GM12878 (cell line): ENCODE measurements around the gene CATSPERZ. TPM values are rescaled to one million over a fixed set of nuclear protein-coding genes. Genes with fewer than 3 reads are reported as not detected.

Source experiments
- ATAC-seq: fragments of 200-7000 bp; cut with Tn5 transposase; 3 replicates; pipeline ENCODE4 v1.9.1; 2020; ENCODE audit warnings: mild to moderate bottlenecking, moderate library complexity
- BruUV-seq: library from RNA; stranded (reverse); fragments of 400-500 nt; replicated peaks from 2 replicates; lab custom pipeline; 2021; lab: Mats Ljungman, UMichigan
- CTCF ChIA-PET: fragments of 300-600 bp; sonication (Branson Sonifier 250); formaldehyde crosslinking; extraction: SDS; loops from one replicate; lab custom pipeline; 2021; ENCODE audit warnings: inconsistent platforms; lab: Yijun Ruan, JAX
- POLR2A ChIA-PET: fragments of 350-600 bp; formaldehyde crosslinking; extraction: SDS; loops from one replicate; lab custom pipeline; 2021; ENCODE audit warnings: inconsistent platforms; lab: Charles Lee
- RAD21 ChIA-PET: fragments of 300-600 bp; sonication (Branson Sonifier 250); formaldehyde crosslinking; loops from one replicate; lab custom pipeline; 2023; ENCODE audit warnings: antibody characterized with exemption; ENCODE audit not compliant: unreplicated experiment; lab: Charles Lee
- SMC1A ChIA-PET: fragments of 300-600 bp; sonication (Branson Sonifier 250); formaldehyde crosslinking; loops from one replicate; lab custom pipeline; 2023; ENCODE audit not compliant: unreplicated experiment, uncharacterized antibody; lab: Charles Lee
- DNase-seq: peaks from one replicate; pipeline ENCODE4 v3.0.0-alpha.2; 2011; ENCODE audit warnings: low read depth, low spot score
- FAIRE-seq: peaks from 3 replicates; lab custom pipeline; 2011; peaks lifted over from hg19 to GRCh38; lab: Jason Lieb, UNC
- H2AFZ ChIP-seq: 2 replicates; pipeline ENCODE4 v1.6.0; 2011; ENCODE audit warnings: low read depth, low read length, control low read depth; ENCODE audit not compliant: control insufficient read depth
- H3K27ac ChIP-seq: 2 replicates; pipeline ENCODE4 v1.5.1; 2011; ENCODE audit warnings: control low read depth; ENCODE audit not compliant: control insufficient read depth, insufficient read depth
- H3K27me3 ChIP-seq, 2 experiments: replicated peaks in 1 of 2; 2 replicates each; pipeline versions ENCODE4 v1.6.0 to v1.6.1; 2011; ENCODE audit warnings: low read length in 1 of 2; ENCODE audit not compliant: control insufficient read depth in 2 of 2, insufficient read depth in 2 of 2
- H3K36me3 ChIP-seq, 2 experiments: 2 replicates each; pipeline ENCODE4 v1.5.1; 2011; ENCODE audit warnings: low read length in 1 of 2; ENCODE audit not compliant: control insufficient read depth in 2 of 2, insufficient read depth in 2 of 2
- H3K4me1 ChIP-seq: 2 replicates; pipeline ENCODE4 v1.6.1; 2011; ENCODE audit warnings: mild to moderate bottlenecking, low read length, moderate library complexity, mixed read lengths; ENCODE audit not compliant: control insufficient read depth, insufficient read depth
- H3K4me2 ChIP-seq: 2 replicates; pipeline ENCODE4 v1.6.0; 2011; ENCODE audit warnings: control low read depth; ENCODE audit not compliant: control insufficient read depth, insufficient read depth
- H3K4me3 ChIP-seq: fragments of 200-600 bp; sonication (generic); 2 replicates; pipeline ENCODE4 v1.5.1; 2016
- H3K79me2 ChIP-seq: 2 replicates; pipeline ENCODE4 v1.6.0; 2011; ENCODE audit warnings: low read length; ENCODE audit not compliant: control insufficient read depth, insufficient read depth
- H3K9ac ChIP-seq: 2 replicates; pipeline ENCODE4 v1.8.0; 2011; ENCODE audit warnings: low read length, control low read depth, mixed read lengths; ENCODE audit not compliant: control insufficient read depth, insufficient read depth
- H3K9me3 ChIP-seq: replicated peaks from 3 replicates; pipeline ENCODE4 v1.5.1; 2011; ENCODE audit warnings: mild to moderate bottlenecking, low read length; ENCODE audit not compliant: control insufficient read depth, insufficient read depth
- H4K20me1 ChIP-seq: 2 replicates; pipeline ENCODE4 v1.6.0; 2011; ENCODE audit not compliant: control insufficient read depth, insufficient read depth
- BHLHE40 ChIP-seq, 2 experiments: fragments of 450-650 bp in 1 of 2; IDR thresholded peaks; 2 replicates each; pipeline ENCODE4 v1.6.1; 2011 to 2017; ENCODE audit warnings: low read depth in 2 of 2, borderline replicate concordance in 1 of 2, improper control_type of control experiment in 1 of 2, low read length in 1 of 2, mild to moderate bottlenecking in 1 of 2
- POLR2AphosphoS2 ChIP-seq: IDR thresholded peaks from 2 replicates; pipeline ENCODE4 v1.6.1; 2011; ENCODE audit warnings: low read depth, mild to moderate bottlenecking, low read length, improper control_type of control experiment, moderate library complexity
- RUNX3 ChIP-seq: IDR thresholded peaks from 2 replicates; pipeline ENCODE4 v1.6.1; 2012; ENCODE audit warnings: low read length, inconsistent platforms
- SMARCA5 ChIP-seq: fragments of 450-650 bp; IDR thresholded peaks from 2 replicates; pipeline ENCODE4 v1.6.1; 2017; ENCODE audit warnings: mild to moderate bottlenecking
- ZNF622 ChIP-seq: fragments of 450-650 bp; IDR thresholded peaks from 2 replicates; pipeline ENCODE4 v1.6.1; 2017; ENCODE audit warnings: mild to moderate bottlenecking, inconsistent platforms
- WGBS: methylation state at CpG from one replicate; pipeline ENCODE4 v1.1.6; 2016; ENCODE audit warnings: low lambda C conversion rate; ENCODE audit not compliant: insufficient replicate concordance, insufficient coverage; ENCODE audit errors: missing lambda C conversion rate; 5-methylcytosine and 5-hydroxymethylcytosine counted together
- in situ Hi-C: fragments of 300-500 bp; cut with MboI; formaldehyde crosslinking; loops from 9 replicates; pipeline ENCODE4 v1.14.3; 2018; ENCODE audit warnings: mixed read lengths
- intact Hi-C: fragments of 100-400 bp; cut with micrococcal nuclease; formaldehyde crosslinking; loops from one replicate; pipeline ENCODE4 v1.14.2; 2022; ENCODE audit not compliant: unreplicated experiment
- polyA plus RNA-seq, 11 experiments: library from polyadenylated mRNA; depleted of rRNA in 4 of 11; unstranded in 6 of 11; stranded (reverse) in 5 of 11; fragments of >200 nt; fragmentation: Nextera tagmentation in 4 of 11; fragmentation: Illumina TruSeq in 1 of 11; extraction: Ambion mirVana in 4 of 11; extraction: Trizol in 1 of 11; gene quantifications; 1 replicate in 1 of 11; 2 replicates in 10 of 11; pipeline versions ENCODE4 v1.2.1 to v1.2.3, GENCODE V29; 2011 to 2016; ENCODE audit warnings: inconsistent platforms in 2 of 11, missing spikeins in 2 of 11, low read depth in 1 of 11
- total RNA-seq, 4 experiments: library from RNA; depleted of rRNA in 3 of 4; stranded (reverse); fragments of >200 nt in 3 of 4; fragmentation: Illumina TruSeq in 1 of 4; extraction: Trizol in 1 of 4; gene quantifications; 2 replicates each; pipeline versions ENCODE4 v1.2.1 to v1.2.3, GENCODE V29; 2013 to 2021

Gene CATSPERZ
- total and polyA plus RNA-seq, 10 of the 15 experiments (the other 5 are each of a cell fraction or from before 2014, with no cell fraction given): 0.12 to 0.31 TPM; not detected in 8

DNA sequence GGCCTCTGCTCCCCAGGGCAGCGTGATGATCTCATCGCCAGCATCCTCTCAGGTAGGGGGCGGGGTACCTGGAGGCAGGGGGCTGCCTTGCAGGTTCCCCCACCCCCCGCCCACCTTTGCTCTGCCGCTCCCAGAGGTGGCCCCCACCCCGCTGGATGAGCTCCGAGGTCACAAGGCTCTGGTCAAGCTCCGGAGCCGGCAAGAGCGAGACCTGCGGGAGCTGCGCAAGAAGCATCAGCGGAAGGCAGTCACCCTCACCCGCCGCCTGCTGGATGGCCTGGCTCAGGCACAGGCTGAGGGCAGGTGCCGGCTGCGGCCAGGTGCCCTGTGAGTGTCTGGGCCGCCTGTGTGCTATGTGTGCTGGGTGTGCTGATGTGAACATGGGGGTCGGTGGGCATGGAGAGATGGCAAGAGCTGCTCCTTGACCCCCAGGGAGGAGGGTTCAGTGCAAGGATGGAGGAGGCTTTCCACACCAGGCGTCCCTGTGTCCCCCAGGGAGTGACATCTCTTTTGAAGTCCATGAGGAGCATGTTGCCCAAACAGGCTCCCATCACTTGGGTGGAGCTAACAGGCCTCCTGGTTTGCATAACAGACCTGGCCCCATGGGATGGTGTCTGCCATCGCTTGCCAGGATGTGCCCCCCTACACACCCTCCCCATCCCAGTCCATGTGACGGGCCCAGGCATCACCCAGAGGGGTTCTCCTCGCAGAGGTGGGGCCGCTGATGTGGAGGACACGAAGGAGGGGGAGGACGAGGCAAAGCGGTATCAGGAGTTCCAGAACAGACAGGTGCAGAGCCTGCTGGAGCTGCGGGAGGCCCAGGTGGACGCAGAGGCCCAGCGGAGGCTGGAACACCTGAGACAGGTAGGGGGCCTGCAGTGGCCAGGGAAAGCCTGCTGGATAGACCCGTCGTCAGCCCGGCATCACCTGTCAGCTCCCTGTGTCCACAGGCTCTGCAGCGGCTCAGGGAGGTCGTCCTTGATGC is 34.7 kb upstream of the CATSPERZ start:
- Histone ChIP-seq H4K20me1 (no peaks in the 10 kb centered on the region), H3K27ac (no peak overlapping the region), H2AFZ (no peak overlapping the region), H3K79me2 (peaks cover 9% of the 10 kb centered on the region), H3K36me3 (no peaks in the 10 kb centered on the region; a peak in 2 of 4 replicates), H3K4me3 (no peak overlapping the region), H3K4me1 (peaks cover 9% of the 10 kb centered on the region), H3K9ac (no peak overlapping the region), H3K9me3 (no peaks in the 10 kb centered on the region), H3K27me3 (no peaks in the 10 kb centered on the region), H3K4me2 (no peak overlapping the region)
- no peak for FAIRE-seq
- DNase-seq: no peak
- ChIA-PET RAD21 (no interaction called here), CTCF (interaction anchor here (1.5 kb wide), 1 partner anchor 57 kb away, joined by 4 read pairs; no protein-coding TSS in a partner anchor), POLR2A (interaction anchor here (1.1 kb wide), 1 partner anchor 21 kb away, joined by 3 read pairs; no protein-coding TSS in a partner anchor), SMC1A (no interaction called here)
- WGBS: 86% methylated on average over 32 of the region's 35 CpGs
- BruUV-seq: no TSS peak
- in situ Hi-C loops (no loop called here), intact Hi-C loops (no loop called here)
- no peak for TF ChIP-seq BHLHE40 (IDR thresholded peaks at IDR 0.05; ENCODE audit: borderline replicate concordance in 1 of 2, low read depth in 2 of 2, low read length in 1 of 2)
- no peak for ATAC-seq

DNA sequence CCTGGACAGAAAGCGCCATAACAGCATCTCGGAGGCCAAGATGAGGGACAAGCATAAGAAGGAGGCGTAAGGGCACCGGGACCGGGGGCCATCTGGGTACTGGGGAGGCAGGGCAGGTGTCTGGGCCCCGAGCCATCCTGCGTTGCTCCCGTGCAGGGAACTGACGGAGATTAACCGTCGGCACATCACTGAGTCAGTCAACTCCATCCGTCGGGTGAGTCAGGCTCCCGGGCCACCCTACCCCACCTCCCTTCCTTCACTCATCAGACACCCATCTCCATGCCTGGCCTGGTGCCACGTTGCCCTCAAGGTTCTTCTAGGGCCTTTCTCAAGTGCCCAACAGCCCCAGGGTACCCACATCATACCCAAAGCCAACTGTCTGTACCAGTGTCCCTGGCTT is 33.8 kb upstream of the CATSPERZ start:
- TF ChIP-seq RUNX3: no peak
- TF ChIP-seq POLR2AphosphoS2: no peak
- no peak for TF ChIP-seq ZNF622
- no peak for TF ChIP-seq SMARCA5
- no peak overlapping the region for H3K27ac ChIP-seq
- POLR2A ChIA-PET: interaction anchor here (2.1 kb wide), 1 partner anchor 8 kb away, joined by 7 read pairs; no protein-coding TSS in a partner anchor
- no TSS peak for BruUV-seq
- H3K9ac ChIP-seq: no peak overlapping the region
- ATAC-seq: no peak
- CTCF ChIA-PET: no interaction called here
- SMC1A ChIA-PET: no interaction called here
- H3K4me2 ChIP-seq: no peak overlapping the region
- 95% methylated on average over 15 of the region's 15 CpGs for WGBS
- H2AFZ ChIP-seq: no peak overlapping the region
- H3K4me1 ChIP-seq: peaks cover 9% of the 10 kb centered on the region
- intact Hi-C loops (no loop called here), in situ Hi-C loops (no loop called here)
- peaks cover 9% of the 10 kb centered on the region for H3K79me2 ChIP-seq
- RAD21 ChIA-PET: no interaction called here
- no peaks in the 10 kb centered on the region for H3K27me3 ChIP-seq
- no peaks in the 10 kb centered on the region for H3K9me3 ChIP-seq
- H4K20me1 ChIP-seq: no peaks in the 10 kb centered on the region
- FAIRE-seq: no peak
- no peaks in the 10 kb centered on the region; a peak in 2 of 4 replicates for H3K36me3 ChIP-seq
- H3K4me3 ChIP-seq: no peak overlapping the region
- DNase-seq: no peak
